Transverse colon (tissue), 4 donors: ENCODE results near the gene IL1R1. TPM values are rescaled to one million over a fixed set of nuclear protein-coding genes. Genes with fewer than 3 reads are reported as not detected.

Experiments used
- DNase-seq: peaks from one replicate; pipeline ENCODE4 v3.0.0-alpha.2; 2019
- H3K27ac ChIP-seq, 4 donors: fragments of 200-600 bp; sonication (generic); 2 replicates each; pipeline ENCODE4 v1.5.1; 2016 to 2018; ENCODE audit warnings: inconsistent platforms in 4 of 4
- H3K27me3 ChIP-seq: fragments of 200-600 bp; sonication (generic); 2 replicates; pipeline ENCODE4 v1.5.1; 2017; ENCODE audit warnings: inconsistent platforms
- H3K36me3 ChIP-seq, 4 donors: fragments of 200-600 bp; sonication (generic); 2 replicates each; pipeline ENCODE4 v1.5.1; 2017 to 2019; ENCODE audit warnings: inconsistent platforms in 4 of 4
- H3K4me1 ChIP-seq, 4 donors: fragments of 200-600 bp; sonication (generic); 2 replicates each; pipeline ENCODE4 v1.5.1; 2017 to 2020; ENCODE audit warnings: inconsistent platforms in 4 of 4
- H3K4me3 ChIP-seq, 4 donors: fragments of 200-600 bp; sonication (generic); 1 replicate in 1 of 4; 2 replicates in 3 of 4; pipeline versions ENCODE4 v1.5.1 to v1.6.1; 2017 to 2019; ENCODE audit warnings: inconsistent platforms in 4 of 4
- H3K9me3 ChIP-seq, 2 donors: fragments of 200-600 bp; sonication (generic); 2 replicates each; pipeline ENCODE4 v1.5.1; 2017 to 2019; ENCODE audit warnings: inconsistent platforms in 2 of 2
- CTCF ChIP-seq, 5 experiments: fragments of 200-600 bp in 3 of 5; fragments of 450-650 bp in 2 of 5; sonication (generic) in 3 of 5; IDR thresholded peaks; 1 replicate in 2 of 5; 2 replicates in 3 of 5; pipeline ENCODE4 v1.5.1; 2016 to 2017; ENCODE audit warnings: antibody characterized with exemption in 5 of 5, inconsistent platforms in 3 of 5, mild to moderate bottlenecking in 2 of 5, moderate library complexity in 1 of 5
- EP300 ChIP-seq: sonication (generic); formaldehyde crosslinking; IDR thresholded peaks from one replicate; pipeline ENCODE4 v1.6.1; 2017; ENCODE audit warnings: antibody characterized with exemption, low read depth
- POLR2A ChIP-seq: fragments of 450-650 bp; IDR thresholded peaks from one replicate; pipeline ENCODE4 v1.6.1; 2016; ENCODE audit warnings: antibody characterized with exemption, mild to moderate bottlenecking, moderate library complexity
- POLR2AphosphoS5 ChIP-seq, 3 donors: sonication (generic); formaldehyde crosslinking; IDR thresholded peaks; one replicate each; pipeline ENCODE4 v1.6.1; 2016; ENCODE audit warnings: antibody characterized with exemption in 3 of 3
- WGBS, 2 donors: methylation state at CpG; one replicate each; pipeline ENCODE4 v1.1.5; 2018; ENCODE audit warnings: low coverage in 1 of 2; 5-methylcytosine and 5-hydroxymethylcytosine counted together
- in situ Hi-C, 4 donors: fragments of 200-750 bp; cut with MboI; loops; one replicate each; pipeline versions ENCODE4 v1.15.0 to v1.15.1; 2017; ENCODE audit warnings: low sequenced_read_pairs in 3 of 4, low pct_ligation_motif_present in 1 of 4, low pct_unique_long_range_greater_than_20kb in 1 of 4
- intact Hi-C: fragments of 100-400 bp; cut with DNase I; formaldehyde crosslinking; loops from one replicate; pipeline ENCODE4 v1.15.1; 2023; ENCODE audit warnings: low total_unique reads
- total RNA-seq, 4 donors: library from RNA; depleted of rRNA; stranded (reverse); fragments of >200 nt; gene quantifications; one replicate each; pipeline ENCODE4 v1.1.0, GENCODE V29; 2016

The IL1R1 gene
- total RNA-seq, 4 donors from 2014 or later, result 20.2 to 58.0 (median 36.2) TPM

GRCh38 chr2:102130647-102130991 is 11.9 kb upstream of the IL1R1 start:
- Histone ChIP-seq H3K27me3 (no peaks in the 10 kb centered on the region), H3K27ac (no peak overlapping the region), H3K4me3 (no peak overlapping the region), H3K4me1 (no peaks in the 10 kb centered on the region), H3K9me3 (no peaks in the 10 kb centered on the region), H3K36me3 (no peaks in the 10 kb centered on the region)
- no peak for TF ChIP-seq POLR2A
- no peak for TF ChIP-seq CTCF (IDR thresholded peaks at IDR 0.05)
- in situ Hi-C loops (no loop called here), intact Hi-C loops (no loop called here)
- DNase-seq, result no peak

GRCh38 chr2:102131564-102131963 is 11.0 kb upstream of the IL1R1 start:
- no peak overlapping the region for H3K27ac ChIP-seq
- H3K36me3 ChIP-seq, result no peaks in the 10 kb centered on the region
- intact Hi-C loops (no loop called here), in situ Hi-C loops (no loop called here)
- no peaks in the 10 kb centered on the region for H3K9me3 ChIP-seq
- H3K4me3 ChIP-seq, result no peak overlapping the region
- H3K4me1 ChIP-seq, result no peaks in the 10 kb centered on the region
- TF ChIP-seq EP300 (no peak), POLR2A (no peak), POLR2AphosphoS5 (IDR thresholded peaks at IDR 0.05) (no peak), CTCF (IDR thresholded peaks at IDR 0.05) (no peak)
- H3K27me3 ChIP-seq, result no peaks in the 10 kb centered on the region
- DNase-seq, result no peak
- WGBS, 2 donors, result 89 to 96% methylated on average over 4 to 5 of the region's 5 CpGs

GRCh38 chr2:102137138-102137537 is 5.4 kb upstream of the IL1R1 start:
- H3K27me3 ChIP-seq, result no peaks in the 10 kb centered on the region
- no peak overlapping the region for H3K27ac ChIP-seq
- TF ChIP-seq POLR2AphosphoS5 (IDR thresholded peaks at IDR 0.05), result no peak
- TF ChIP-seq CTCF (IDR thresholded peaks at IDR 0.05), result no peak
- no peak for DNase-seq
- 83 to 88% methylated on average over 1 to 2 of the region's 2 CpGs for WGBS, 2 donors
- no peaks in the 10 kb centered on the region for H3K9me3 ChIP-seq
- H3K4me3 ChIP-seq, result no peak overlapping the region
- no peaks in the 10 kb centered on the region for H3K36me3 ChIP-seq
- intact Hi-C loops, result no loop called here
- H3K4me1 ChIP-seq, result peaks cover 0 to 4% (median 0%) of the 10 kb centered on the region in 4 donors
- in situ Hi-C loops, result no loop called here

- in situ Hi-C loops, result no loop called here
- peaks cover 0 to 6% (median 3%) of the 10 kb centered on the region in 4 donors for H3K4me1 ChIP-seq
- H3K4me3 ChIP-seq, result no peak overlapping the region
- no peaks in the 10 kb centered on the region for H3K27me3 ChIP-seq
- no peak for TF ChIP-seq POLR2AphosphoS5 (IDR thresholded peaks at IDR 0.05)
- TF ChIP-seq POLR2A, result no peak
- TF ChIP-seq EP300, result no peak
- TF ChIP-seq CTCF (IDR thresholded peaks at IDR 0.05), result no peak
- intact Hi-C loops, result no loop called here
- 69 to 76% methylated on average over 4 of the region's 4 CpGs for WGBS, 2 donors
- no peaks in the 10 kb centered on the region for H3K9me3 ChIP-seq
- DNase-seq, result no peak
- no peaks in the 10 kb centered on the region for H3K36me3 ChIP-seq
- no peak overlapping the region for H3K27ac ChIP-seq
These were observed 4.2 kb upstream of the IL1R1 start for GRCh38 chr2:102138331-102138730.
